CD4-positive, alpha-beta T cell treated with Interferon gamma for 1 hour (primary cell): Measurements from ENCODE around the gene RPS5.
"Not testable (repeated sequence)": the region's sequence is repeated elsewhere in the genome, so short reads cannot be mapped to it uniquely, and the experiment has no call there.

Experiments
- DNase-seq: peaks from one replicate; pipeline ENCODE4 v3.0.0-alpha.2; 2020

Gene RPS5

DNA sequence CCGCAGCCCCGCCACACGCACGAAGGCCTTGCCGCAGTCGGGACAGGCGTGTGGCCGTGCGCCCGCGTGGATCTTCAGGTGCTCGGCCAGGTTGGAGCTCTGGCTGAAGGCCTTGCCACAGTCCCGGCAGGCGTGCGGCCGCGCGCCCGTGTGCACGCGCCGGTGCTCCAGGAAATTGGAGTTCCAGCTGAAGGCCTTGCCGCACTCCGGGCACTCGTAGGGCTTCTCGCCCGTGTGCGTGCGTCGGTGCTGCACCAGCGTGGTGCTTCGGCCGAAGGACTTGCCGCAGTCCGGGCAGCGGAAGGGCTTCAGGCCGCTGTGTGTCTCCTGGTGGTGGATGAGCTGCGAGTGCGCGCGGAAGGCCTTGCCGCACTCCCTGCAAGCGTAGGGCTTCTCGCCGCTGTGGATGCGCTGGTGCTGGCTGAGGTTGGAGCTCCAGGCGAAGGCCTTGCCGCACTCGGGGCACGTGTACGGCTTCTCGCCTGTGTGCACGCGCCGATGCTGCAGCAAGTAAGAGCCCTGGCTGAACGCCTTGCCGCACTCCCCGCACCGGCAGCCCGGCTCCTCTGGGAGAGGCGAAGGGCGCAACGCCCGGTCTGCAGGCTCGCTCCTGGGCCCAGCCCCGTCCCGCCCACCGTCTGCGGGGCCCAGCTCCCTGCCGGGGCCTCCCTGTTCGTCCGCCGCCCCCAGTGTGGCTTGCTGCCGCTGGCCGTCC, 30.1 kb upstream of the RPS5 start:
- DNase-seq, result no peak

DNA sequence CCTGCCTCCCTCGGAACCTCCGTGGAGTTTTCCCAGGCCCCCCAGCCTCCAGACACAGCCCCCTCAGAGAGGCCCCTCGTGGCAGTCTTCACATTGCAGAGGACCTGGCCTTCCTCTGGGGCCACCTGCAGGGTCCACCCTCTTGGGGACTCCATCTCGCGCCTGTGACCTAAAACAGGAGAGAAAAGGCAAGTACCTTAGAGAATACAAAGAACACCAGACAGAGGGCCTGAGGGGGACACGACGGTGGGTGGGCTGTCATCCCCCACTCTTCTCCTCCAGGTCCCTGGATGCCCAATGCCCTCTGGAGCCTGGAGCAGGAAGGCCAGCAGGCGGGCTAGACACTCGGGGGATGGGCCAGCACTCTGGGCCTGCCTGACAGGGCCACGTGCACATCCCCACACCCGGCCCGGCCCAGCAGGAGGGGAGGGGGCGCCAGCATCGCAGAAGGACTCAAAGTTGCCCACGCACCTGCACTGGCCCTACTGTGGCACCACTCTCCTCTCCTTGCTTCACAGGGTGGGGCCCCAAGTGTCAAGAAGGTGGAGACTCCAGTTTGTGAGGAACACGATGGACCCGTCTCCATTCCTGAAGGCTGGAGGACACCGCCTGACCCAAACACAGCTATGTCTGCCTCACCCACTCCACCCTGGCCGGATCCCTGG, 29.5 kb upstream of the RPS5 start:
- DNase-seq, result no peak

DNA sequence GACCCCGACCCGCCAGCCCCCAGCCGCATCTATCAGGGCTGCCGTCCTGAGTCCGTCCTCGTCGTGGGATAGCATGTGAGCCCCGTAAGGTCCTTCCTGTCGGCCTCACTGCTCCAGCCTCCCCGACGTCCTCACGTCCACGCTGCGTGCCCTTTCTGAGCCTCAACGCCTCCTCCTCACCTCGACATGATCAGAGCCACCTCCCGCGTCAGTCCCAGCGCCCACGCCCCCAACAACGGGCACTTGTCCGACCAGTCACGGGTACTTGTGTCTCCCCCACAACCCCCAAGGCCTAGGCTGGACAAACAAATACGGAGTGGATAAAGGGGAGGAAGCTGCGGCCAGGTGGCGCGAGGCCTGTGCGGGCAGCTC, 25.2 kb upstream of the RPS5 start:
- DNase-seq, result peak; percentile 27

GRCh38 chr19:58362272-58362994, 24.6 kb upstream of the RPS5 start, which contains the start of gene ZNF497:
TSS of gene ZNF497 (minus strand) at chr19:58362751. CDS start at chr19:58357635, 5,116 bp downstream.
- peak; percentile 98 for DNase-seq

GRCh38 chr19:58364146-58364545, 22.9 kb upstream of the RPS5 start:
- DNase-seq, result no peak

- DNase-seq, result no peak
Measured at GRCh38 chr19:58366585-58367430, 20.3 kb upstream of the RPS5 start.

- no peak for DNase-seq
Measured at GRCh38 chr19:58367698-58368454, 19.2 kb upstream of the RPS5 start.

DNA sequence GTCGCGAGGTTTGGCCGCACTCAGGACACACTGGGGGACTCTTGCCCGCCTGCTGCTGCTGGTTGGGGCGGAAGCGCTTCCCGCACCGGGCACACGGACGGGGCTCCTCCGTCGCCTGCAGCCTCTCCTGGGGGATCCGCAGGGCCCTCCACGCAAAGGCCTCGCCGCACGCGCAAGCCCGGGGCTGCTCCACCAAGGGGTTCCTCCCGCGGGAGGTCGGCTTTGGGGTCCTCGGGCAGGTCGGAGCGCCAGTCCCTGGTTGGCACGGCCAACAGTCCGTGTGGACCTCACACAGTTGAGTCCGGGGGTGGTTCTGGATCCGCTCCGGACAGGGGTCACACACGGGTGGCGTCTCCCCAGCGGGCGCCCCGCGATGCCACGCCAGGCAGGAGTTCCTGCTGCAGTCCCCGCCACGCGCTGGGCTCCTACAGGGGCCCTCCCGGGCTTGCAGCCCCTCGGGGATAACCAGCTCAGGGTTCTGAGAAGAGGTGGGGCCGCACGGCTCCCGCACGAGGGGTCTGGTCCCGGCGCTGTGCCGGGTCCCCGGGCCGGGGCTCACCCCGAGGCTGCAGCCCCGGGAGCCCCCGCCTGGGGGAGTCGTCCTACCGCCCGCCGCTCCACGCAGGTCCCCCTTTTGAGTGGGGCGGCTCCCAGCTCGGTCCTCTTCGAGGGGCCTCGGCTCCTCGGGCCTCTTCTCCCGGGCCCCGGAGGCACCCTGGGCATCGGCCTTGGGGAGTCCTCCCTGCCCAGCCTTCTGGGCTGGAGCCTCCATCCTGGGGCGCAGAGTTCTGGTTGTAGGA, 18.3 kb upstream of the RPS5 start:
- DNase-seq, result no peak

DNA sequence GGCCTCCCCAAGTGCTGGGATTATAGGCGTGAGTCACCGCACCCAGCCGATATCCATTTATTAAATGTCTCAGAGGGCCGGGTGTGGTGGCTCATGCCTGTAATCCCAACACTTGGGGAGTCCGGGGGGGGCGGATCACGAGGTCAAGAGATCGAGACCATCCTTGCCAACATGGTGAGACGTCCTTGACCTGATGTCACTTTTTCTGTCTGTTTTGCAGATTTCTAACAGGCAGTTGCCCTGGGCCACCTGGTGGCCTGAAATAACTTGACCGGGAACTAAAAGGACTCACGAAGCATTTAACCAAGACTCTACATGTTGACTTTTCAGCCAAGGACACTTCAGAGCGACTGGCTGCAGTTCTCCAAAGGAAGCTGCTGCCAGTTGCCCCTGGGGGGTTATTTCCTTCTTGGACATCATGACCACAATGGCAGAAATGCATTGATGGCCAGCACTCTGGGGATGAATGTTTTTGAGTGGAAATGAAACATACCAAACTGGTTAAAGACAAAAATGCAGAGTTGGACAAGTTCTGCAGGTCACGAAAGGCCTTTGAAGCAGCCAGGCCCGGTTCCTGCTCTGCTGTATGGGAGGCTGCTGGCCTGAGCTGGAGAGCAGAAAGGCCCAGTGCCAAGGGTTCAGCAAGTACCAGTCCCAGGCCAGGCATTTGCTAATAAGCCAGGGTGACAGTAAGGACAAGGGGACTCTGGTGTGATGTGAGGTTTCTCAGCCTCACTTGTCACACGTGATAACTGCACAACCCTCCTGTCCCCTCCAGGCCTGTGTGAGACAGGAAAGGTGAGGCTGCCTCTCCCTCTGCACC, 14.5 kb upstream of the RPS5 start:
- DNase-seq, result no peak

DNA sequence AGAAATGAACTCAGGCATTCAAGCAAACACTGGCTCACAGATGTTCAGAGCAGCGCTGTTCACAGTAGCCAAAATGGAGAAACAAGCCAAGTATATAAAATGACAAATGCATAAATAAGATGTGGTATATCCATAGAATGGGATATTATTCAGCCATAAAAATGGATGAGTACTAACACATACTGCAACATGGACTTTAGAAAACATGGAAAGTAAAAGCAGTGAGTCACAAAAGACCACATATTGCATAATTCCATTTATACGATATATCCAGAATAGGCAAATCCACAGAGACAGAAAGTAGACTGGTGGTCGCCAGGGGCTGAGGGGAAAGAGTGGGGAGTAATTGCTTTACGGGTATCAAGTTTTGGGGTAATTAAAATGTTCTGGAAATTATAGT, 12.9 kb upstream of the RPS5 start:
- DNase-seq, result no peak

- DNase-seq, result not testable (repeated sequence)
Measured at GRCh38 chr19:58376724-58377123, 10.3 kb upstream of the RPS5 start.

DNA sequence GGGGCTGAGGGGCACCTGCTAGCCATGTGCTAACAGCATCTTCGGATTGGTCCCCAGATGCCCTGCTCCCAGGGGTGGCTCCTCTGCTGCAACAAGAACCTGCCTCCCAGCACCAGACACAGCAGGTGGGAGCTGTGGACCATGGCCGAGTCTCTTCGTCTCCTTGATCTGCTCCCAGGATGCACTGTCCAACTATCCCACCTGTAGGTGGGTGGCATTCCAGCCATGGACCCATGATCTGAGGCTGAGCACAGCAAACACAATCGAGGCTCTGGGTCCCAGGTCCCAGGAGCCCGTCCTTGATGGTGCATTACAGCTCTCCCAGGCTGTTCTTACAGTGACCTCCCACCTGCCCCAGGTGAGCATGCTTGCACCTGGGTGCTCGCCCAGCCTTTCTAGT, 7.8 kb upstream of the RPS5 start:
- DNase-seq, result no peak

DNA sequence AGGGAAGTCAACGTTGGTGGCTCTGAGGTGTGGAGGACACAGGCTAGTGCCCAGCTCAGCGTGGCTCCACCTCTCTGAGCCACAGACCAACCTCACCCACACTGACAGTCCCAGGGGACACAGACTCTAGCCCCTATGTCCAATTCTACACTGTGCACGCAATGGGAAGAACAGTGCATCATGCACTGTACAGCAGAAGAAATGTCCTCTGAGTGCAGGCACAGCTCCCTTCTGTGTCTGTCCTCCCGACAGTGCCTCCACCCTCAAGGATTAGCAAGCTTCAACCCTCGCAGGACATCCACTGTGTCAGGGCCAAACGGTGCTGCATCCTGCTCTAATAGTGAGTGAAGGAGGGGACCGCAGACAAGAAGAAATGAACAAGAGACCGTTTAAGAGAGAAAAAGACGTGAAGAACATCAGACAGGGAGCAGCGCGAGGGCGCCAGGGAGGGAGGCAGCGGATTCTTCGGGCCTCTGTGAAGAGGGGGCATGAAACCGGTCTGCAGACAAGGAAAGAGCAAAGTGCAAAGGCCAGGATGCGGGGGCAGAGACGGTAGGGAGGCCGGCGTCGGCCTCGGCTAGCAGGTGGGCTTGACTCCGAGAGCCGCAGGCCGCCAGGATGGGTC, 6.9 kb upstream of the RPS5 start:
- no peak for DNase-seq

- DNase-seq, result peak; percentile 100
Measured at GRCh38 chr19:58380662-58381459, 6.2 kb upstream of the RPS5 start, which contains the start of gene ZNF837. TSS of gene ZNF837 (minus strand) at chr19:58381030. CDS start at chr19:58369332, 11,698 bp downstream.

GRCh38 chr19:58381460-58382212, 5.4 kb upstream of the RPS5 start:
- no peak for DNase-seq

- no peak for DNase-seq
Measured at GRCh38 chr19:58382997-58383603, 4.0 kb upstream of the RPS5 start.

- no peak for DNase-seq
Measured at GRCh38 chr19:58385313-58385890, 1.7 kb upstream of the RPS5 start.
